A549 (cell line): ENCODE results near the gene ANXA6.
"Not testable (repeated sequence)": the region's sequence is repeated elsewhere in the genome, so short reads cannot be mapped to it uniquely, and the experiment has no call there.

Experiments used
- CTCF ChIP-seq: fragments of >200 bp; sonication (Bioruptor Twin); formaldehyde crosslinking; IDR thresholded peaks from 3 replicates; pipeline ENCODE4 v1.5.1; 2016
- EHMT2 ChIP-seq: fragments of 200-600 bp; sonication (generic); IDR thresholded peaks from 2 replicates; pipeline ENCODE4 v1.6.1; 2016; ENCODE audit warnings: antibody characterized with exemption, low read depth, mild to moderate bottlenecking, moderate library complexity
- ELK1 ChIP-seq: fragments of 150-350 bp; IDR thresholded peaks from 2 replicates; pipeline ENCODE4 v1.6.1; 2014; ENCODE audit warnings: low read depth, mild to moderate bottlenecking, low read length
- FOSL2 ChIP-seq, 2 experiments: fragments of 450-650 bp in 1 of 2; fragments of >200 bp in 1 of 2; sonication (Bioruptor Twin) in 1 of 2; formaldehyde crosslinking; IDR thresholded peaks; 2 replicates each; pipeline versions ENCODE4 v1.5.0 to v1.6.1; 2016 to 2020; ENCODE audit warnings: mild to moderate bottlenecking in 1 of 2, moderate library complexity in 1 of 2
- HDAC2 ChIP-seq: fragments of 200-600 bp; sonication (generic); IDR thresholded peaks from 2 replicates; pipeline ENCODE4 v1.6.1; 2016
- JUN ChIP-seq, 2 experiments: fragments of >200 bp; sonication (Bioruptor Twin); formaldehyde crosslinking; IDR thresholded peaks; 2 replicates in 1 of 2; 3 replicates in 1 of 2; pipeline ENCODE4 v1.6.1; 2016 to 2017
- MAX ChIP-seq: IDR thresholded peaks from 2 replicates; pipeline ENCODE4 v1.6.1; 2012
- RARB ChIP-seq: fragments of 250-450 bp; sonication (Bioruptor Pico); IDR thresholded peaks from 2 replicates; pipeline ENCODE4 v1.8.0; 2021; ENCODE audit warnings: mild to moderate bottlenecking, moderate library complexity
- REST ChIP-seq: fragments of 200-600 bp; sonication (generic); IDR thresholded peaks from 2 replicates; pipeline ENCODE4 v1.6.1; 2016; ENCODE audit warnings: antibody characterized with exemption, mild to moderate bottlenecking, moderate library complexity
- RFX5 ChIP-seq: fragments of 450-650 bp; IDR thresholded peaks from 2 replicates; pipeline ENCODE4 v1.7.1; 2014; ENCODE audit warnings: antibody characterized with exemption, mild to moderate bottlenecking, moderate library complexity
- TP53 ChIP-seq: fragments of 250-450 bp; sonication (Bioruptor Pico); IDR thresholded peaks from 2 replicates; pipeline ENCODE4 v1.5.0; 2021; ENCODE audit warnings: mild to moderate bottlenecking, moderate library complexity

- not testable (repeated sequence) for TF ChIP-seq REST; CTCF; MAX; TP53 (CRISPR knock-in tag); ELK1; RFX5; HDAC2; JUN (IDR thresholded peaks at IDR 0.05); RARB; FOSL2 (IDR thresholded peaks at IDR 0.05); FOSL2 (CRISPR knock-in tag; IDR thresholded peaks at IDR 0.05); EHMT2
Measured at GRCh38 chr5:151197291-151197600, 39.7 kb upstream of the ANXA6 start.
